GM12892 (cell line): ENCODE data around the gene SLCO4A1.

Experiments used
- DNase-seq: peaks from one replicate; pipeline ENCODE4 v3.0.0; 2011; ENCODE audit not compliant: insufficient read length
- FAIRE-seq: peaks from 2 replicates; lab custom pipeline; 2011; peaks lifted over from hg19 to GRCh38; lab: Jason Lieb, UNC
- POLR2A ChIP-seq: IDR thresholded peaks from 2 replicates; pipeline ENCODE4 v1.6.1; 2011; ENCODE audit warnings: low read depth, low read length, control low read depth
- POLR2AphosphoS5 ChIP-seq: IDR thresholded peaks from 2 replicates; pipeline ENCODE4 v1.6.1; 2011; ENCODE audit warnings: low read depth, low read length, control low read depth
- TAF1 ChIP-seq: IDR thresholded peaks from 2 replicates; pipeline ENCODE4 v1.6.1; 2011; ENCODE audit warnings: low read depth, mild to moderate bottlenecking, control low read depth, low read length, borderline replicate concordance

Gene SLCO4A1

GRCh38 chr20:62606551-62607201 lies 35.6 kb upstream of the SLCO4A1 start:
- no peak for TF ChIP-seq POLR2AphosphoS5
- no peak for TF ChIP-seq POLR2A
- TF ChIP-seq TAF1 = no peak
- no peak for FAIRE-seq
- DNase-seq = no peak

GRCh38 chr20:62607366-62608217 lies 34.7 kb upstream of the SLCO4A1 start:
- FAIRE-seq = no peak
- DNase-seq = no peak
- TF ChIP-seq POLR2A (no peak), POLR2AphosphoS5 (no peak), TAF1 (no peak)

GRCh38 chr20:62608218-62608565 lies 34.1 kb upstream of the SLCO4A1 start:
- DNase-seq = no peak
- TF ChIP-seq POLR2A (no peak), TAF1 (no peak), POLR2AphosphoS5 (no peak)
- FAIRE-seq = no peak

GRCh38 chr20:62609279-62609720 lies 33.0 kb upstream of the SLCO4A1 start:
- DNase-seq (no peak), FAIRE-seq (no peak)
- TF ChIP-seq TAF1 (no peak), POLR2AphosphoS5 (no peak), POLR2A (no peak)

GRCh38 chr20:62609811-62610757 lies 32.2 kb upstream of the SLCO4A1 start:
- no peak for TF ChIP-seq POLR2A
- TF ChIP-seq TAF1 = no peak
- no peak for TF ChIP-seq POLR2AphosphoS5
- DNase-seq (no peak), FAIRE-seq (no peak)

GRCh38 chr20:62611012-62611411 lies 31.3 kb upstream of the SLCO4A1 start:
- no peak for TF ChIP-seq POLR2AphosphoS5
- TF ChIP-seq POLR2A = no peak
- TF ChIP-seq TAF1 = no peak
- no peak for FAIRE-seq

GRCh38 chr20:62611819-62612218 lies 30.5 kb upstream of the SLCO4A1 start:
- FAIRE-seq = no peak
- TF ChIP-seq POLR2A = no peak
- no peak for TF ChIP-seq POLR2AphosphoS5
- no peak for TF ChIP-seq TAF1
- DNase-seq = no peak

More at GRCh38 chr20:62611012-62611411, 31.3 kb upstream of the SLCO4A1 start:
- no peak for DNase-seq

- no peak for TF ChIP-seq TAF1
- TF ChIP-seq POLR2AphosphoS5 = no peak
- no peak for TF ChIP-seq POLR2A
- DNase-seq = no peak
- FAIRE-seq = no peak
These were observed 28.0 kb upstream of the SLCO4A1 start for GRCh38 chr20:62614085-62614960.

GRCh38 chr20:62614961-62615680 lies 27.2 kb upstream of the SLCO4A1 start:
- DNase-seq = no peak
- TF ChIP-seq TAF1 = no peak
- no peak for TF ChIP-seq POLR2AphosphoS5
- no peak for TF ChIP-seq POLR2A
- FAIRE-seq = no peak

- no peak for TF ChIP-seq POLR2AphosphoS5
- TF ChIP-seq TAF1 = no peak
- no peak for TF ChIP-seq POLR2A
- no peak for FAIRE-seq
- no peak for DNase-seq
These were observed 26.5 kb upstream of the SLCO4A1 start for GRCh38 chr20:62615750-62616251.
